ENCODE measurements around the gene EDDM3A.

- no peak for TF ChIP-seq HDAC1 (CRISPR knock-in tag; IDR thresholded peaks at IDR 0.05)
- no peak for TF ChIP-seq POLR2A (IDR thresholded peaks at IDR 0.05; ENCODE audit: insufficient read depth in 1 of 2, low read depth in 2 of 2, low read length in 2 of 2)
- no peak for TF ChIP-seq KAT2B (IDR thresholded peaks at IDR 0.05; ENCODE audit: borderline replicate concordance, low read depth, low read length)
- no peak for TF ChIP-seq ZBTB43 (CRISPR knock-in tag; conservative IDR thresholded peaks at IDR 0.05)
- TF ChIP-seq YY1 (IDR thresholded peaks at IDR 0.05; ENCODE audit: insufficient read depth, insufficient replicate concordance, low read depth, low read length), result no peak
- no peak for TF ChIP-seq PCBP2 (optimal IDR thresholded peaks at IDR 0.05; ENCODE audit: low read depth, low read length, poor library complexity, severe bottlenecking)
- TF ChIP-seq ZNF740 (CRISPR knock-in tag; IDR thresholded peaks at IDR 0.05), result no peak
- no peak for TF ChIP-seq ARID2 (CRISPR knock-in tag; IDR thresholded peaks at IDR 0.05; ENCODE audit: borderline replicate concordance)
- no peak for TF ChIP-seq POLR2AphosphoS5 (IDR thresholded peaks at IDR 0.05; ENCODE audit: low read depth, low read length)
- TF ChIP-seq ZNF512 (CRISPR knock-in tag; IDR thresholded peaks at IDR 0.05), result no peak
Measured at GRCh38 chr14:20711261-20711660, 34.4 kb upstream of the EDDM3A start.
